Measurements from ENCODE around the gene ZDHHC16.
"Not testable (repeated sequence)": the region's sequence is repeated elsewhere in the genome, so short reads cannot be mapped to it uniquely, and the experiment has no call there.

Gene ZDHHC16

GRCh38 chr10:97434557-97434956, 11.4 kb upstream of the ZDHHC16 start:
- no peak for DNase-seq (ENCODE audit: low read depth)

GRCh38 chr10:97435211-97435610, 10.8 kb upstream of the ZDHHC16 start:
- no peak for DNase-seq (ENCODE audit: low read depth)

- DNase-seq (ENCODE audit: low read depth), result no peak
Observed at GRCh38 chr10:97442277-97442676, 3.7 kb upstream of the ZDHHC16 start.

GRCh38 chr10:97444212-97444611, 1.8 kb upstream of the ZDHHC16 start:
- no peak for DNase-seq (ENCODE audit: low read depth)

DNA sequence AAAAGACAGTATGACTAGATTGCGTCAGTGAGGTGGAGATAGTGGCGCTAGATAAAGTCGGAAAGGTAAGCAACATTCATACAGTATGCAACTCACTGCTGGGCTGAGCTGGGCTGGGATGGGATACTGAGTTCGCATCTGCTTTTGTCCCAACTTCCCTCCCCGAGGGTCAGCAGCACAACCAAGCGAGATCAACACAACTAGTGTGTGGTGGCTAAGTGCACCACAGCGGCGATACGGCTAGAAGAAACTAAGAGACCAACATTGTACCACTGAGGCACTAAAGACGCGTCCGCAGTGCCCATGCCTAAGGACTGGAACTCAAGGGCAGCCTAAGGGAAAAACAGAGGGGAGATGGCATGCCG, 636 bp upstream of the ZDHHC16 start:
- no peak for DNase-seq (ENCODE audit: low read depth)

GRCh38 chr10:97450828-97451227, 4.9 kb downstream of the ZDHHC16 start:
- no peak for DNase-seq (ENCODE audit: low read depth)

DNA sequence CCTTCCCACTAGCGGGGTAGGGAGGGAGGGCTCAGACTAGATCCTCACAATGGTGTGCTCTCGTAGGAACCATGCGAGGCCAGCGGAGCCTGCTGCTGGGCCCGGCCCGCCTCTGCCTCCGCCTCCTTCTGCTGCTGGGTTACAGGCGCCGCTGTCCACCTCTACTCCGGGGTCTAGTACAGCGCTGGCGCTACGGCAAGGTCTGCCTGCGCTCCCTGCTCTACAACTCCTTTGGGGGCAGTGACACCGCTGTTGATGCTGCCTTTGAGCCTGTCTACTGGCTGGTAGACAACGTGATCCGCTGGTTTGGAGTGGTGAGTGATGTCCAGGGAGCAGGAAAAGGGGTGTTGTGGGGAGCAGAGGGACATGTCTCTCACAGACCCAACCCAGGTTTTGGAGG, 5.6 kb downstream of the ZDHHC16 start:
- DNase-seq (ENCODE audit: low read depth), result no peak

DNA sequence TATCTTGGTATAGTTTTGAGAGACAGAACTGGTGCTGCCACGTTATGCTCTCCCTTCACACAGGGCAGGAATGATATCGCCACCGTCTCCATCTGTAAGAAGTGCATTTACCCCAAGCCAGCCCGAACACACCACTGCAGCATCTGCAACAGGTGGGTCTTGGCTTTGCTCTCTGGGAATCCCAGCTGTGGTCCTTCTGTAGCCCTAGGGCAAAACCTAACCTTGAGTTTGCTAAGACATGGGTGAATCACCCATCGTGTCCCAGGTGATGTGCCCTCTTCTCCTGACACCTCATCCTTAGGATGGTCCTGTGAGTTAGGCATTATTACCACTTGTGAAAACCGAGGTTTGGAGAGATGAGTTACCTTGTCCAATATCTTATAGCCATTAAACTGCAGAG, 6.4 kb downstream of the ZDHHC16 start:
- DNase-seq (ENCODE audit: low read depth), result no peak

DNA sequence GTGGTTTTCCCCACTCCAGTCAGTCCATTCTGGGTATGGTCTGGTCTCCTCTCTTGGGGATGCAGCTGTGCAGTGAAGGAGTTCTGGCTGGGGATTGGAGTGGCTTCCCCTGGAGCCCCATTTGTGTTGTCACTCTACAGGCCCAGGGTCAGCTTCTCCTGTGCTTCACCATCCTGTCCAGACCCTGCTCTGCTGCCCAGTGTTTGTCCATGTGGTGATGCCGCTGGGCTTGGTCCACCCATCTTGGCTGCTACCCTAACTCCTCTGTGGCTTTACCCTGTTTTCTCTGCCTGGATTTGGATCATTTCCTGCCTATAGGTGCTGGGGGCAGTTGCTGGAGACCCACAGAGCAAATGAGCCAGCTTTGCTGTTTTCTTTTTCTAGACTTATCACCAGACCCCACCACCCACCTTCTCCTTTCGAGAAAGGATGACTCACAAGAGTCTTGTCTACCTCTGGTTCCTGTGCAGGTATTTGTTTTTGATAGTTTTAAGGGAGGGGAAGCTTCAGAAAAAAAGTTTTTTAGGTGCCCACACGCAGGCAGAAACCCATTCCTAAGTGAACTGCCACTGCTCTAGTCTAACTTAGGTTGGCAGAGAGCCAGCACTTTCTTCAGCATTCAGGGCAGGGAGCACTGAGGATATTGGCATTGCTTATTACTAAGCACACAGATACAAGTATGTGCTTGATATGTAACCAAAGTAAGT, 8.5 kb downstream of the ZDHHC16 start:
- DNase-seq (ENCODE audit: low read depth), result no peak

DNA sequence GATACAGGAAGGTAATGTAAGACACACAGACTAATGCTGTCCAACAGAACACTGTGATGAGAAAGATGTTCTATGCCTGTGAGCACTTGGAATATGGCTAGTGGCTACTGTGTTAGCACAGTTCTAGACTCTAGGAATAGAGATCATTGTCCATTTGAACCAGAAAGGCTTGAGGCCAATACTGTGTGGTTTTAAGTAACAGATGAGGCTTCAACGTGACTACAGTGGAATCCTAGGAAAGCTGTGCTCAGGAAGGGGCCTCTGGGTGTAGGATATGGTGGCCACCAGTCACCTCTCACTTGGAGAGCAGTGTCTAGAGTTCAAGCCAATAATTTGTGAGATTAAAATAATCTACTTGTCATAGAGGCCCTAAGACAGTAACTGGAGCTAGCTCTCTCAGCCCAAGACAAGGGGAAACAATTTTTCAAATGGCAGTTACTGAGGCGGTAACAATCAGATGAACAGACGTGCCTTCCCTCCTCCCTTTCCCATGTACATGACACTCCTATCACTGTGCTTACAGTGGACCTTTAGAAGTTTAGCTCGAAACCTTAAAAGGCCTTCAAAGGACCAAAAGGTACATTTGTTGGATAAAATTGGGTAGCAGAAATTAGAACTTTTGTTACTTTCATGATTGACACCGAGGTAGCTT, 10.2 kb downstream of the ZDHHC16 start:
- no peak for DNase-seq (ENCODE audit: low read depth)

GRCh38 chr10:97456686-97457065, 10.7 kb downstream of the ZDHHC16 start:
- no peak for DNase-seq (ENCODE audit: low read depth)

DNA sequence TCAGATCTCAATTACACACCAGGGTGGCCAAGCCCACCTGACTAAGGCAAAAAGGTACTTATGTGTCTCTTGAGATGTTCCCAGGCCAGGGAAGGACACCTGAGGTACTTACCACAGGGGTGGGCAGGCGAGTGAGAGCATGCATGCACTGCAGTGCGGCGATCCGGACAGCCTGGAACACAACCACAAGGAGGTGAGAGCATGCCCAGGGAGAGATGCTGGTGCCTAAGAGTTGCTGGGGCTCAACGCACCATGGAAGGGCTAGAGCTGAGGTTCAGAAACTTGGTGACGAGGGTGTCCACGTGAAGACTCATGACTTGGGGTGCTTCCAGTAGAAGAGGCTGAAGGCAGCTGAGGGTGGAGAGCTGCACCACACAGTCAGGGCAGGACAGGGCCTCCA, 13.1 kb downstream of the ZDHHC16 start:
- no peak for DNase-seq (ENCODE audit: low read depth)

DNA sequence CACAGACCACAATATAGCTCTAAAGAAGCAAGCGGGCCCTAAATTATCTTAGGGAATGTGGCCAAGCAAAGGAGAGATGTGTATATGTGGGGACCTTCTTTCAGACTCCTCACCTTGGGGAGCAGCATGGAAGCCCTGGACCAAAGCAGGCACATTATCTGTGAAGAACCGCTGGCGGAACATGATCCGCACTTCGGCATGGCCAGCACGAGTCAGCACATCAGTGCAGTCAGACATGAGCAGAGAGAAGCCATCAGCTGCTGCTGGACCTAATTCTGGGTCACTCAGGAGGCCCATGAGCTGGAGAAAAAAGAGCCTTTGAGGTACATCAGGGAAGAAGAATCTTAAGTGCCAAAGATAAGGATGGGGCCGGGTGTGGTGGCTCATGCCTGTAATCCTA, 14.0 kb downstream of the ZDHHC16 start:
- no peak for DNase-seq (ENCODE audit: low read depth)

DNA sequence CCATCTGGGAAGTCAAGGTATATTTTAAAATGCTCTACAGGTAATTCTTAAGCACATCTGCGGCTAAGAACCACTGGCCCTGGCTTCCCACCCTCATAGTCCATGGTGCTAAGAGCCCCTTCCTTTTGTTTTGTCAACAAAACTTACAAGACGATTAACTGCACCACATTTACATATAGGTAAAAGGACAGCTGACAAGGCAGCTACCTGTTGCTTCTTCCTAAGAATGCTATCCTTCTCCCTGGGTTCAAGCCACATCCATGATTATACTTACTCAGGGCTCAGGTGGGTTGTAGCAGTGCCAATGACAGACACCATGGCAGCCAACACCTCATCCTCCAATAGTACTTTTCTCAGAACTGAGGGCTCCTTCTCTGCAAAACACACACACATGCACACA, 16.3 kb downstream of the ZDHHC16 start:
- no peak for DNase-seq (ENCODE audit: low read depth)

- no peak for DNase-seq (ENCODE audit: low read depth)
Observed at GRCh38 chr10:97463363-97464132, 17.6 kb downstream of the ZDHHC16 start.

DNA sequence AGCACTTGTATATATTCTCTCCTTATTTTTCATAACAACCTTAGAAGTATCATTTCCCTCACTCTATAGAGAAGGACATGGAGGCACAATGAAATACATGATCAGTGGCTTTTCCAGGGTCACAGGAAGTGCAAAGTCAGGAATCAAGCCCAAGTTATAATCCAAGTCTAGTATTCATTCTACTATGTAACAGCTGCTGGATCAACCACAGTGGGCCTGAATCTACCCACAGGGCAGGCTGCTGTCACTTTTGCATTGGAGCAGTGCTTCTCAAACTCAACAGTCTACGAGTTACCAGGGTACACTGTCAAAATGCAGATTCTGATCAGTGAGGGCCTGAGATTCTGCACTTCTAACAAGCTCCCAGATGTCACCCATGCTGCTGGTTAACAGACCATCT, 18.3 kb downstream of the ZDHHC16 start:
- no peak for DNase-seq (ENCODE audit: low read depth)

- no peak for DNase-seq (ENCODE audit: low read depth)
Observed at GRCh38 chr10:97465982-97466381, 20.0 kb downstream of the ZDHHC16 start.

DNA sequence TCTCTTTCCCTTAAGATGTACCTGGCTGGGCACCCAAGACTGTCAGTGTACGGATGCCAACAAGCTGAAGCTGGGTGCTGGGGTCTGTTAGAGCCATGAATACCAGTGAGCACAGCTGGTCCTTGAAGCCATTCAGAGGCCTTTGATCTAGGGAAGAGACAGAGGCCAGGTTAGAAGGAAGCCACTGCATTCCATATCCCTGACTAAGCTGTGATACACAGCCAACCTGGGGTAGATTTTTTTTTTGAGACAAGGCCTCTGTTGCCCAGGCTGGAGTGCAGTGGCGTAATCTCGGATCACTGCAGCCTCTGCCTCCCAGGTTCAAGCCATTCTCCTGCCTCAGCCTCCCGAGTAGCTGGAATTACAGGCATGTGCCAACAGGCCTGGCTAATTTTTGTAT, 20.8 kb downstream of the ZDHHC16 start:
- DNase-seq (ENCODE audit: low read depth), result no peak

DNA sequence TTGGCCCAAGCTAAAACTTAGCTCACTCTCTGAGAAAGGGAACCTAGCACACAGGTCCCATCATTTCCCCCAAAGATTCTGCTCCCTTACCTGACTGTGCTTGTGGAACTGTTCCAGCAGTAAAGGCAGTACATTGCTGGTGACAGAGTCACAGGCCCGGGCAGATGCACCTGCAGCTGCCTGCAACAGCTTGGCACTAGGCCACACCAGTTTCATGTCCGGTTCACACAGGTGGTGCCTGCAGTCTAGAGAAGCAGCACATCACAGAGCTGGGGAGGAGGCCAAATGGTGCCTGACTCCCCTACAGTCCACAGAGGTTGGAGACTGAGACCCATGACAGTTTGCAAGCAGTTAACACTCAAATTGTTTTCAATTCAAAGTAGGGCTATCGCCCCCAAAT, 22.2 kb downstream of the ZDHHC16 start:
- no peak for DNase-seq (ENCODE audit: low read depth)

DNA sequence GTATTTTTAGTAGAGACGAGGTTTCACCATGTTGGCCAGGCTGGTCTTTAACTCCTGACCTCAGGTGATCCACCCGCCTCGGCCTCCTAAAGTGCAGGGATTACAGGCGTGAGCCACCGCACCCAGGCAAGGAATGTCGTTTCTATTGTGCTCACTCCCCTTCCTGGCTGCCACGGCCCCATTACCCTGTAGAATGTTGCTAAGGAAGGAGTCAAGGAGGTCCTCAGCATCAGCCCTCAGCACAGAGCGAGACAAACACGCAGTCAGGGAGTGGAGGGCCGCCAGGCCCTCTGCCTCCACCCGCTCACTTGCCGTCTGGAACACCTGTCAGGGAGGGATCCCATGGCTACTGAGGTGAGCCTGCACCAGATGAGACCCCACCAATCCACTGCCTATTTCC, 22.8 kb downstream of the ZDHHC16 start:
- DNase-seq (ENCODE audit: low read depth), result not testable (repeated sequence)

DNA sequence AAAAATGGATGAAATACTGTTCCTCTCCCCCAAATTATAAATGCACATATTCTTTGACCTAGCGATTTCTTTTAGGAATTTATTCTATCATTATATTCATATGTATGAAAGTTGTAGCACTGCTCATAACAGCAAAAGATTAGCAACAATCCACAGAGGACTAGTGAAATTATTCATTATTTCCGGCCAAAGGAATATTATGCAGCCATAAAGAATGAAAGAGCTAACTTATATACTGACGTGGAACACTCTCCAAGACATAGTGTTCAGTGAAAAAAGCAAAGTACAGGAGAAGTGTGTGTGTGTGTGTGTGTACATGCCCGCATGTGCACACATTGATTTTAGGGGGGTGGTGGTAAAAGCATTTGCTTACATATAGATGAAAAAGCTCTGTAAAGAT, 28.9 kb downstream of the ZDHHC16 start:
- no peak for DNase-seq (ENCODE audit: low read depth)

DNA sequence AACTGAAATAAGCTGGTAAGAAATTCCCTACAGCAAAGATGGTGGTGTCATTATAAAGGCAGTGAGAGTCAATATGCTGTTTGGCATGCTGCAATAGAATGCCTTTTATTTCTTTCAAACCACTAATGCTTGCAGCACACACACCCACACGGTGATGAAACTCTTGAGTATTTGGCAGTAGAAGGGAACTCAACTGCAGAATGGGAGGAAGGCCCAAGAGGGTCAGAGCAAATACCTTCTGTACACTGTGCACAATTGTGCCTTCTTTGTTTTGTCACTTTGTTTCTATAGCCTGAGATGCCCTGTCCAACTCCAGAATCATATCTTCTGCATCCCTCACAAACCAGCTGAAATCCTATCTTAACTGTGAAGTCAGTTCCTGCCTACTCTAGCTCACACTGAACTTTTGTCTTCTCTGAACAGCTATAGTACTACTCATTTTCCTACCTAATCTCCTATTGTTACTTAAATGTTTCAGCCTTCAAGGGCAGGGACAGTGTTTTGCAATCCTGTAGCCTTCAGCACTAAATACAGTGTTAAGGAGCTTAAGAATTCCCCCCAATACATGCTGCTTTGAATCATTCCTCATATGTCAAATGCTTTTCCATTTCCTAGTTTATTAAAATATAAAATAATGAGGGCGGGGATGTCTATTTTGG, 30.1 kb downstream of the ZDHHC16 start:
- no peak for DNase-seq (ENCODE audit: low read depth)

DNA sequence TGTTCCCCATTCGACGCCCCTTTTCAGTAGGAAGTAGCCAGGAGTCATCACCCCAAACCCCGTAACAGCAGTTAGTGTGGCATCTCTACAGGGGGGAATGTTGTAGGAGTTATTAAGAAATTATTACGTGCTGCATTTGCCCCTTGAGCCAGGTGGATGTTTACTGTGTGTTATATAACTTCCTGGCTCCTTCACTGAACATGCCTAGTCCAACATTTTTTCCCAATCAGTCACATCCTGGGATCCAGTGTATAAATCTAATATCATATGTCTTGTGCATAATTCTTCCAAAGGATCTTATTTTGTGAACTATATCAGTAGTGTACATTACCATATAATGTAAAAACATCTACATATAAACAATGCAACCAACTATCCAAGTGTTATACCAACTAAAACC, 33.4 kb downstream of the ZDHHC16 start:
- DNase-seq (ENCODE audit: low read depth), result not testable (repeated sequence)
